ENCODE data around the gene CACNG6. TPM values are rescaled to one million over a fixed set of nuclear protein-coding genes. Genes with fewer than 3 reads are reported as not detected.

Gene CACNG6
- total and polyA plus RNA-seq, 2 of the 13 experiments (the other 11 are each of a cell fraction or from before 2014, with no cell fraction given), result not detected

- no peak for TF ChIP-seq FOXA1 (IDR thresholded peaks at IDR 0.05)
- TF ChIP-seq FOXA1 (CRISPR knock-in tag; IDR thresholded peaks at IDR 0.05), result no peak
- TF ChIP-seq RELA (CRISPR knock-in tag; IDR thresholded peaks at IDR 0.05), result no peak
- no peak for TF ChIP-seq NRL (CRISPR knock-in tag; IDR thresholded peaks at IDR 0.05; ENCODE audit: borderline replicate concordance)
- no peak for TF ChIP-seq ZNF224 (CRISPR knock-in tag; IDR thresholded peaks at IDR 0.05)
These were observed 33.8 kb upstream of the CACNG6 start (continued) for GRCh38 chr19:53957448-53958167.

GRCh38 chr19:53958168-53958571 is 33.3 kb upstream of the CACNG6 start:
- H3K4me1 ChIP-seq (ENCODE audit: insufficient read depth, low read length), result no peaks in the 10 kb centered on the region
- no peak overlapping the region for H3K27ac ChIP-seq (ENCODE audit: extremely low read length, insufficient read depth, low read length)
- BruUV-seq (replicated peaks), result no TSS peak
- TF ChIP-seq XBP1 (CRISPR knock-in tag; IDR thresholded peaks at IDR 0.05) (no peak), GATAD1 (CRISPR knock-in tag; IDR thresholded peaks at IDR 0.05) (no peak), TEAD2 (CRISPR knock-in tag; IDR thresholded peaks at IDR 0.05) (no peak), CEBPG (CRISPR knock-in tag; IDR thresholded peaks at IDR 0.05) (no peak), ZKSCAN1 (IDR thresholded peaks at IDR 0.05; ENCODE audit: low read length) (no peak), ZSCAN21 (CRISPR knock-in tag; IDR thresholded peaks at IDR 0.05; ENCODE audit: borderline replicate concordance) (no peak), BRD4 (CRISPR knock-in tag; IDR thresholded peaks at IDR 0.05) (no peak), ZC3H13 (CRISPR knock-in tag; IDR thresholded peaks at IDR 0.05) (no peak), ZNF713 (CRISPR knock-in tag; IDR thresholded peaks at IDR 0.05) (no peak), ZNF235 (CRISPR knock-in tag; IDR thresholded peaks at IDR 0.05; ENCODE audit: borderline replicate concordance) (no peak), ZNF776 (CRISPR knock-in tag; IDR thresholded peaks at IDR 0.05) (no peak)
- no peaks in the 10 kb centered on the region for H3K9me3 ChIP-seq (ENCODE audit: low read length)
- H3K27me3 ChIP-seq (ENCODE audit: control insufficient read depth in 1 of 2, insufficient read depth in 2 of 2, low read length in 2 of 2), result peaks cover 4 to 32% of the 10 kb centered on the region in 2 experiments; a peak in 4 of 5 replicates
- H3K9ac ChIP-seq (ENCODE audit: insufficient read depth, low read depth, low read length), result no peak overlapping the region
- H2AFZ ChIP-seq (ENCODE audit: low read length), result no peak overlapping the region
- FAIRE-seq (no peak), ATAC-seq (no peak), DNase-seq (ENCODE audit: low spot score) (no peak)
- WGBS (ENCODE audit: low lambda C conversion rate), result 35% methylated on average over 14 of the region's 14 CpGs
- H3K4me3 ChIP-seq (replicated peaks in 1 of 3; ENCODE audit: insufficient read depth in 1 of 3, low read depth in 2 of 3, low read length in 3 of 3), result no peak overlapping the region
- POLR2A ChIA-PET, result no interaction called here
- H4K20me1 ChIP-seq (ENCODE audit: insufficient read depth, low read length), result no peaks in the 10 kb centered on the region
- H3K36me3 ChIP-seq (replicated peaks in 1 of 2; ENCODE audit: control insufficient read depth in 1 of 2, insufficient read depth in 2 of 2, low read length in 2 of 2), result no peaks in the 10 kb centered on the region
- in situ Hi-C loops (cut with HindIII; ENCODE audit: extremely low pct_ligation_motif_present, low pct_unique_long_range_greater_than_20kb) (no loop called here), intact Hi-C loops (cut with micrococcal nuclease; ENCODE audit: unreplicated experiment) (no loop called here)
- no peaks in the 10 kb centered on the region for H3K79me2 ChIP-seq (ENCODE audit: insufficient read depth, low read length)
- CTCF ChIA-PET (ENCODE audit: low intra/inter-chr PET ratio, low total read pairs), result no interaction called here
- H3K4me2 ChIP-seq (ENCODE audit: low read depth, low read length), result no peak overlapping the region

Measured in HepG2 (cell line).